Astrocyte of the spinal cord (primary cell): ENCODE data around the gene EVI5.

Experiments used
- DNase-seq: peaks from one replicate; pipeline ENCODE4 v3.0.0; 2011; ENCODE audit warnings: low read depth, low spot score
- H3K4me3 ChIP-seq: 2 replicates; pipeline ENCODE4 v1.5.1; 2011; ENCODE audit warnings: low read depth, mild to moderate bottlenecking, low read length, moderate library complexity
- CTCF ChIP-seq: IDR thresholded peaks from 2 replicates; pipeline ENCODE4 v1.5.1; 2012; ENCODE audit warnings: low read depth, mild to moderate bottlenecking, low read length, inconsistent platforms
- in situ Hi-C: cut with HindIII; loops from 2 replicates; pipeline ENCODE4 v1.10.0; 2017; ENCODE audit warnings: low sequenced_read_pairs

Gene EVI5

GRCh38 chr1:92690212-92690906 lies 94.5 kb downstream of the EVI5 start:
- no peak overlapping the region for H3K4me3 ChIP-seq
- no peak for DNase-seq
- in situ Hi-C loops, result no loop called here
- TF ChIP-seq CTCF, result no peak

- in situ Hi-C loops, result no loop called here
- no peak for DNase-seq
- no peak for TF ChIP-seq CTCF
- no peak overlapping the region for H3K4me3 ChIP-seq
These were observed 104.9 kb downstream of the EVI5 start for GRCh38 chr1:92679980-92680379.

GRCh38 chr1:92663775-92664174 lies 121.1 kb downstream of the EVI5 start:
- no peak overlapping the region for H3K4me3 ChIP-seq
- TF ChIP-seq CTCF, result no peak
- DNase-seq, result no peak
- in situ Hi-C loops, result no loop called here

GRCh38 chr1:92662048-92662447 lies 122.9 kb downstream of the EVI5 start:
- in situ Hi-C loops, result no loop called here
- no peak for DNase-seq
- no peak overlapping the region for H3K4me3 ChIP-seq
- TF ChIP-seq CTCF, result no peak

GRCh38 chr1:92657701-92658100 lies 127.2 kb downstream of the EVI5 start:
- no peak for DNase-seq
- in situ Hi-C loops, result no loop called here
- TF ChIP-seq CTCF, result no peak
- no peak overlapping the region for H3K4me3 ChIP-seq

- no peak for DNase-seq
- H3K4me3 ChIP-seq, result no peak overlapping the region
- TF ChIP-seq CTCF, result no peak
- in situ Hi-C loops, result no loop called here
These were observed 129.6 kb downstream of the EVI5 start for GRCh38 chr1:92655197-92655801.
